B cell (primary cell): ENCODE measurements around the gene POLE. TPM values are rescaled to one million over a fixed set of nuclear protein-coding genes. Genes with fewer than 3 reads are reported as not detected.

ENCODE experiments used
- ATAC-seq: fragments of 200-7000 bp; cut with Tn5 transposase; one replicate; pipeline ENCODE4 v1.10.0; 2021; ENCODE audit warnings: low read depth, mild to moderate bottlenecking, moderate number of reproducible peaks, moderate library complexity
- CTCF ChIA-PET: fragments of 350-600 bp; sonication (Branson Sonifier 250); formaldehyde crosslinking; loops from one replicate; lab custom pipeline; 2021; ENCODE audit warnings: antibody characterized with exemption, inconsistent platforms; lab: Charles Lee
- POLR2A ChIA-PET: fragments of 350-600 bp; sonication (Branson Sonifier 250); formaldehyde crosslinking; loops from one replicate; lab custom pipeline; 2021; ENCODE audit warnings: antibody characterized with exemption; lab: Charles Lee
- DNase-seq: peaks from one replicate; pipeline ENCODE4 v3.0.0; 2013
- H2AFZ ChIP-seq: 2 replicates; pipeline ENCODE4 v1.6.1; 2012; ENCODE audit warnings: mild to moderate bottlenecking, low read depth, low read length; ENCODE audit not compliant: insufficient read depth, poor library complexity, severe bottlenecking
- H3K27ac ChIP-seq, 2 donors: 1 replicate in 1 of 2; 2 replicates in 1 of 2; pipeline ENCODE4 v1.5.1; 2012 to 2013; ENCODE audit warnings: low read length in 2 of 2, mild to moderate bottlenecking in 2 of 2, moderate library complexity in 1 of 2
- H3K27me3 ChIP-seq, 4 experiments: fragments of 200-600 bp in 1 of 4; sonication (generic) in 1 of 4; replicated peaks in 1 of 4; 1 replicate in 2 of 4; 2 replicates in 2 of 4; pipeline versions ENCODE4 v1.6.1 to v1.7.0; 2013 to 2016; ENCODE audit warnings: low read length in 3 of 4, mild to moderate bottlenecking in 2 of 4, mixed read lengths in 1 of 4, moderate library complexity in 1 of 4; ENCODE audit not compliant: insufficient read depth in 4 of 4, control insufficient read depth in 3 of 4; ENCODE audit errors: control extremely low read depth in 1 of 4
- H3K36me3 ChIP-seq, 2 experiments: replicated peaks in 1 of 2; 1 replicate in 1 of 2; 2 replicates in 1 of 2; pipeline versions ENCODE4 v1.6.1 to v1.7.1; 2013; ENCODE audit warnings: low read length in 1 of 2; ENCODE audit not compliant: insufficient read depth in 2 of 2, control insufficient read depth in 1 of 2; ENCODE audit errors: control extremely low read depth in 1 of 2, extremely low read depth in 1 of 2
- H3K4me1 ChIP-seq, 2 donors: fragments of 200-600 bp in 1 of 2; sonication (generic) in 1 of 2; 1 replicate in 1 of 2; 2 replicates in 1 of 2; pipeline versions ENCODE4 v1.5.1 to v1.6.1; 2013 to 2017; ENCODE audit warnings: low read length in 2 of 2; ENCODE audit not compliant: control insufficient read depth in 2 of 2, insufficient read depth in 2 of 2
- H3K4me2 ChIP-seq: replicated peaks from 2 replicates; pipeline ENCODE3; 2012; ENCODE audit warnings: mild to moderate bottlenecking, low read depth, low read length; ENCODE audit not compliant: poor library complexity, severe bottlenecking
- H3K4me3 ChIP-seq, 5 experiments: fragments of 200-600 bp in 1 of 5; sonication (generic) in 1 of 5; 1 replicate in 3 of 5; 2 replicates in 2 of 5; pipeline versions ENCODE4 v1.5.1 to v1.7.0; 2011 to 2016; ENCODE audit warnings: low read length in 4 of 5, mild to moderate bottlenecking in 4 of 5, low read depth in 2 of 5, control low read depth in 1 of 5, moderate library complexity in 1 of 5; ENCODE audit not compliant: insufficient read depth in 1 of 5; ENCODE audit errors: control extremely low read depth in 1 of 5, extremely low read depth in 1 of 5
- H3K79me2 ChIP-seq: fragments of 200-600 bp; sonication (generic); one replicate; pipeline ENCODE4 v1.6.0; 2016; ENCODE audit warnings: low read length; ENCODE audit not compliant: control insufficient read depth, insufficient read depth
- H3K9ac ChIP-seq: fragments of 200-600 bp; sonication (generic); 2 replicates; pipeline ENCODE4 v1.6.1; 2017; ENCODE audit warnings: mild to moderate bottlenecking, low read length, moderate library complexity
- H3K9me3 ChIP-seq, 3 donors: one replicate each; pipeline versions ENCODE4 v1.6.1 to v1.7.1; 2013; ENCODE audit warnings: low read length in 2 of 3; ENCODE audit not compliant: control insufficient read depth in 2 of 3, insufficient read depth in 1 of 3; ENCODE audit errors: control extremely low read depth in 1 of 3
- H4K20me1 ChIP-seq: 2 replicates; pipeline ENCODE4 v1.6.0; 2012; ENCODE audit warnings: mild to moderate bottlenecking, low read length; ENCODE audit not compliant: insufficient read depth, control insufficient read depth, poor library complexity, severe bottlenecking
- H3K27ac Mint-ChIP-seq: one replicate; pipeline ENCODE4 v1.8.0; 2021; ENCODE audit warnings: mixed read lengths
- H3K27me3 Mint-ChIP-seq: one replicate; pipeline ENCODE4 v1.8.0; 2021; ENCODE audit warnings: mixed read lengths
- H3K4me1 Mint-ChIP-seq: one replicate; pipeline ENCODE4 v1.8.0; 2021; ENCODE audit warnings: mixed read lengths
- H3K4me3 Mint-ChIP-seq: one replicate; pipeline ENCODE4 v1.8.0; 2021; ENCODE audit warnings: mixed read lengths
- H3K9me3 Mint-ChIP-seq: one replicate; pipeline ENCODE4 v1.8.0; 2022; ENCODE audit warnings: mixed read lengths; ENCODE audit not compliant: insufficient read depth
- CTCF ChIP-seq: fragments of 200-600 bp; IDR thresholded peaks from one replicate; pipeline ENCODE4 v1.8.0; 2022; ENCODE audit warnings: antibody characterized with exemption, mild to moderate bottlenecking
- EZH2 ChIP-seq: IDR thresholded peaks from 2 replicates; pipeline ENCODE4 v1.6.1; 2012; ENCODE audit warnings: borderline replicate concordance, low read depth, mild to moderate bottlenecking, moderate library complexity, low read length; ENCODE audit not compliant: insufficient read depth, poor library complexity, severe bottlenecking
- WGBS: methylation state at CpG from one replicate; pipeline ENCODE4 v1.1.5; 2013; ENCODE audit warnings: missing lambda C conversion rate; ENCODE audit not compliant: insufficient coverage; 5-methylcytosine and 5-hydroxymethylcytosine counted together
- intact Hi-C: fragments of 100-400 bp; cut with micrococcal nuclease; formaldehyde crosslinking; loops from one replicate; pipeline ENCODE4 v1.10.0; 2022
- polyA plus RNA-seq: library from polyadenylated mRNA; depleted of rRNA; stranded (reverse); fragments of >200 nt; gene quantifications from 2 replicates; pipeline ENCODE4 v1.2.3, GENCODE V29; 2012
- total RNA-seq, 2 donors: library from RNA; stranded (reverse); fragments of 120-200 nt in 1 of 2; gene quantifications; 1 replicate in 1 of 2; 2 replicates in 1 of 2; pipeline versions ENCODE4 v1.2.3 to v1.2.4, GENCODE V29; 2013 to 2022

Gene POLE
- total and polyA plus RNA-seq, 2 donors (not counting 1 experiment from before 2014, with no cell fraction given), result 32.0 to 62.0 TPM

GRCh38 chr12:132717011-132717410, 29.9 kb upstream of the POLE start:
- no peak overlapping the region for H2AFZ ChIP-seq
- H3K9ac ChIP-seq, result no peak overlapping the region
- Mint-ChIP-seq H3K4me1 (peaks cover 5% of the 10 kb centered on the region), H3K4me3 (no peak overlapping the region), H3K27ac (no peak overlapping the region), H3K9me3 (no peaks in the 10 kb centered on the region), H3K27me3 (no peaks in the 10 kb centered on the region)
- WGBS, result 96% methylated on average over 11 of the region's 17 CpGs
- peaks cover 39% of the 10 kb centered on the region for H3K79me2 ChIP-seq
- DNase-seq (no peak), ATAC-seq (no peak)
- no peak overlapping the region for H3K27ac ChIP-seq
- intact Hi-C loops, result no loop called here
- CTCF ChIA-PET, result interaction anchor here (0.7 kb wide), 1 partner anchor 254 kb away, joined by 3 read pairs; no protein-coding TSS in a partner anchor
- TF ChIP-seq EZH2, result no peak
- no peak for TF ChIP-seq CTCF
- no peaks in the 10 kb centered on the region for H3K9me3 ChIP-seq
- no peak overlapping the region for H3K4me3 ChIP-seq
- H3K36me3 ChIP-seq, result peaks cover 2 to 49% of the 10 kb centered on the region in 2 experiments
- peaks cover 66% of the 10 kb centered on the region for H4K20me1 ChIP-seq
- H3K4me2 ChIP-seq, result no peak overlapping the region
- no peaks in the 10 kb centered on the region for H3K27me3 ChIP-seq
- POLR2A ChIA-PET, result interaction anchor here (0.7 kb wide), 1 partner anchor 120 kb away, joined by 5 read pairs; no protein-coding TSS in a partner anchor
- H3K4me1 ChIP-seq, result peaks cover 0 to 4% of the 10 kb centered on the region in 2 donors

GRCh38 chr12:132716356-132716755, 29.2 kb upstream of the POLE start:
- TF ChIP-seq EZH2, result no peak
- TF ChIP-seq CTCF, result no peak
- peaks cover 7% of the 10 kb centered on the region for H3K4me1 Mint-ChIP-seq
- no peak overlapping the region for H3K27ac Mint-ChIP-seq
- over 99% methylated on average over 9 of the region's 11 CpGs for WGBS
- Histone ChIP-seq H3K9ac (no peak overlapping the region), H3K27me3 (no peaks in the 10 kb centered on the region), H3K79me2 (peaks cover 46% of the 10 kb centered on the region), H3K4me1 (peaks cover 4 to 10% of the 10 kb centered on the region in 2 donors), H3K9me3 (no peaks in the 10 kb centered on the region), H3K27ac (no peak overlapping the region), H3K36me3 (peaks cover 2 to 49% of the 10 kb centered on the region in 2 experiments), H3K4me2 (no peak overlapping the region), H4K20me1 (peaks cover 69% of the 10 kb centered on the region), H3K4me3 (no peak overlapping the region), H2AFZ (no peak overlapping the region)
- ChIA-PET CTCF (interaction anchor here (0.7 kb wide), 1 partner anchor 254 kb away, joined by 3 read pairs; no protein-coding TSS in a partner anchor), POLR2A (interaction anchor here (0.7 kb wide), 1 partner anchor 779 kb away, joined by 7 read pairs; no protein-coding TSS in a partner anchor)
- intact Hi-C loops, result no loop called here
- DNase-seq (no peak), ATAC-seq (no peak)
- no peaks in the 10 kb centered on the region for H3K27me3 Mint-ChIP-seq
- H3K4me3 Mint-ChIP-seq, result no peak overlapping the region
- no peaks in the 10 kb centered on the region for H3K9me3 Mint-ChIP-seq
